H1 (cell line): ENCODE measurements around the gene RCBTB1. TPM values are rescaled to one million over a fixed set of nuclear protein-coding genes. Genes with fewer than 3 reads are reported as not detected.

Experiments
- CTCF ChIA-PET: fragments of 300-600 bp; sonication (Branson Sonifier 250); formaldehyde crosslinking; loops from one replicate; lab custom pipeline; 2021; ENCODE audit not compliant: partially characterized antibody; lab: Charles Lee
- POLR2A ChIA-PET: fragments of 300-600 bp; sonication (Branson Sonifier 250); formaldehyde crosslinking; loops from one replicate; lab custom pipeline; 2021; ENCODE audit warnings: inconsistent platforms; ENCODE audit not compliant: partially characterized antibody; lab: Charles Lee
- DNase-seq, 2 experiments: peaks; one replicate each; pipeline versions ENCODE4 v3.0.0 to v3.0.0-alpha.2; 2010 to 2022; ENCODE audit warnings: low spot score in 2 of 2, low read depth in 1 of 2, mixed read lengths in 1 of 2
- FAIRE-seq: peaks from 2 replicates; lab custom pipeline; 2011; peaks lifted over from hg19 to GRCh38; lab: Jason Lieb, UNC
- H2AFZ ChIP-seq: 2 replicates; pipeline ENCODE4 v1.8.1; 2012; ENCODE audit warnings: low read length, inconsistent platforms
- H2AK5ac ChIP-seq: 2 replicates; pipeline ENCODE4 v1.6.1; 2013; ENCODE audit warnings: low read depth, low read length
- H2BK120ac ChIP-seq: replicated peaks from 2 replicates; pipeline ENCODE3; 2013; ENCODE audit warnings: low read depth, low read length, inconsistent platforms
- H2BK12ac ChIP-seq: 2 replicates; pipeline ENCODE4 v1.6.1; 2013; ENCODE audit warnings: low read depth, low read length
- H2BK15ac ChIP-seq: 2 replicates; pipeline ENCODE4 v1.6.1; 2013; ENCODE audit warnings: low read length
- H2BK20ac ChIP-seq: 2 replicates; pipeline ENCODE4 v1.6.1; 2013; ENCODE audit warnings: low read length
- H2BK5ac ChIP-seq: 2 replicates; pipeline ENCODE4 v1.6.1; 2013; ENCODE audit warnings: low read depth, low read length
- H3K14ac ChIP-seq: 2 replicates; pipeline ENCODE4 v1.6.1; 2013; ENCODE audit warnings: inconsistent platforms; ENCODE audit not compliant: insufficient read length
- H3K18ac ChIP-seq: 2 replicates; pipeline ENCODE4 v1.6.1; 2013; ENCODE audit warnings: low read length; ENCODE audit errors: extremely low read depth
- H3K23ac ChIP-seq: 2 replicates; pipeline ENCODE4 v1.6.1; 2013; ENCODE audit warnings: inconsistent platforms; ENCODE audit not compliant: insufficient read length
- H3K23me2 ChIP-seq: 2 replicates; pipeline ENCODE4 v1.6.1; 2013; ENCODE audit warnings: low read depth, low read length
- H3K27ac ChIP-seq: 2 replicates; pipeline ENCODE4 v1.6.1; 2011; ENCODE audit warnings: low read depth, low read length, inconsistent platforms
- H3K27me3 ChIP-seq, 4 experiments: replicated peaks in 1 of 4; 1 replicate in 1 of 4; 2 replicates in 3 of 4; pipeline versions ENCODE4 v1.6.1 to v1.8.1; 2011 to 2013; ENCODE audit warnings: low read length in 3 of 4, mild to moderate bottlenecking in 3 of 4, inconsistent platforms in 2 of 4, mixed read lengths in 2 of 4, moderate library complexity in 1 of 4; ENCODE audit not compliant: control insufficient read depth in 3 of 4, insufficient read depth in 3 of 4; ENCODE audit errors: extremely low read depth in 1 of 4
- H3K36me3 ChIP-seq, 4 experiments: 2 replicates each; pipeline versions ENCODE4 v1.6.1 to v1.8.1; 2011 to 2013; ENCODE audit warnings: mild to moderate bottlenecking in 4 of 4, low read length in 3 of 4, moderate library complexity in 2 of 4, control low read depth in 1 of 4, inconsistent platforms in 1 of 4; ENCODE audit not compliant: insufficient read depth in 4 of 4, control insufficient read depth in 2 of 4
- H3K4ac ChIP-seq: replicated peaks from 2 replicates; pipeline ENCODE3; 2013; ENCODE audit warnings: low read length, low read depth, mixed read lengths, inconsistent platforms; ENCODE audit not compliant: insufficient read length
- H3K4me1 ChIP-seq, 4 experiments: replicated peaks in 1 of 4; 1 replicate in 1 of 4; 2 replicates in 3 of 4; pipeline versions ENCODE4 v1.6.1 to v1.8.1; 2011 to 2013; ENCODE audit warnings: low read length in 3 of 4, inconsistent platforms in 2 of 4, mixed read lengths in 1 of 4; ENCODE audit not compliant: insufficient read depth in 4 of 4, control insufficient read depth in 3 of 4
- H3K4me2 ChIP-seq, 2 experiments: 2 replicates each; pipeline versions ENCODE4 v1.6.1 to v1.8.1; 2011 to 2013; ENCODE audit warnings: low read depth in 2 of 2, low read length in 2 of 2, control low read depth in 1 of 2, inconsistent platforms in 1 of 2, mild to moderate bottlenecking in 1 of 2; ENCODE audit not compliant: insufficient read depth in 1 of 2
- H3K4me3 ChIP-seq, 4 experiments: fragments of 200-600, 300-600 bp in 1 of 4; sonication (generic), shearing (Covaris generic), sonication (Bioruptor Twin) in 1 of 4; 2 replicates each; pipeline versions ENCODE4 v1.5.1 to v1.8.1; 2011 to 2016; ENCODE audit warnings: low read length in 4 of 4, low read depth in 3 of 4, control low read depth in 2 of 4, inconsistent platforms in 2 of 4, mild to moderate bottlenecking in 2 of 4, mixed read lengths in 1 of 4, moderate library complexity in 1 of 4; ENCODE audit not compliant: insufficient read depth in 2 of 4; ENCODE audit errors: extremely low read depth in 1 of 4
- H3K56ac ChIP-seq: replicated peaks from 2 replicates; pipeline ENCODE3; 2013; ENCODE audit warnings: low read depth, mild to moderate bottlenecking, mixed read lengths, low read length, inconsistent platforms; ENCODE audit not compliant: insufficient read length
- H3K79me1 ChIP-seq: 2 replicates; pipeline ENCODE4 v1.6.1; 2013; ENCODE audit warnings: low read depth, low read length, control low read depth
- H3K79me2 ChIP-seq, 2 experiments: 2 replicates each; pipeline versions ENCODE4 v1.6.1 to v1.8.1; 2012 to 2013; ENCODE audit warnings: low read length in 2 of 2, mild to moderate bottlenecking in 2 of 2, inconsistent platforms in 1 of 2; ENCODE audit not compliant: insufficient read depth in 2 of 2, control insufficient read depth in 1 of 2
- H3K9ac ChIP-seq, 4 experiments: replicated peaks in 1 of 4; 1 replicate in 1 of 4; 2 replicates in 3 of 4; pipeline versions ENCODE4 v1.6.1 to v1.8.1; 2011 to 2013; ENCODE audit warnings: low read depth in 3 of 4, low read length in 3 of 4, control low read depth in 2 of 4, mild to moderate bottlenecking in 2 of 4, moderate library complexity in 2 of 4, inconsistent platforms in 1 of 4; ENCODE audit errors: extremely low read depth in 1 of 4
- H3K9me3 ChIP-seq, 2 experiments: 2 replicates each; pipeline versions ENCODE4 v1.6.1 to v1.8.1; 2012 to 2013; ENCODE audit warnings: mild to moderate bottlenecking in 2 of 2, moderate library complexity in 2 of 2, control low read depth in 1 of 2, inconsistent platforms in 1 of 2, low read depth in 1 of 2, low read length in 1 of 2, mixed read lengths in 1 of 2; ENCODE audit not compliant: insufficient read depth in 2 of 2
- H4K20me1 ChIP-seq, 2 experiments: replicated peaks in 1 of 2; 2 replicates each; pipeline versions ENCODE3 to v1.8.1; 2011 to 2013; ENCODE audit warnings: inconsistent platforms in 2 of 2, low read length in 2 of 2, mild to moderate bottlenecking in 1 of 2; ENCODE audit not compliant: insufficient read depth in 2 of 2, control insufficient read depth in 1 of 2
- H4K5ac ChIP-seq: 2 replicates; pipeline ENCODE4 v1.6.1; 2013; ENCODE audit warnings: low read length, low read depth, mixed read lengths, inconsistent platforms; ENCODE audit not compliant: insufficient read length
- H4K8ac ChIP-seq: 2 replicates; pipeline ENCODE4 v1.8.0; 2013; ENCODE audit warnings: mild to moderate bottlenecking, moderate library complexity, low read length, inconsistent platforms; ENCODE audit not compliant: insufficient read depth; ENCODE audit errors: extremely low read depth
- H4K91ac ChIP-seq: replicated peaks from 2 replicates; pipeline ENCODE3; 2013; ENCODE audit warnings: low read length, mixed read lengths, inconsistent platforms; ENCODE audit not compliant: insufficient read length
- CTBP2 ChIP-seq: IDR thresholded peaks from 2 replicates; pipeline ENCODE4 v1.7.0; 2011; ENCODE audit warnings: borderline replicate concordance, mild to moderate bottlenecking, moderate library complexity, mixed read lengths, low read length; ENCODE audit not compliant: insufficient read depth, insufficient read length
- GTF2F1 ChIP-seq: IDR thresholded peaks from 2 replicates; pipeline ENCODE4 v1.6.1; 2012; ENCODE audit warnings: low read depth, low read length, improper control_type of control experiment, borderline replicate concordance
- NRF1 ChIP-seq: IDR thresholded peaks from 2 replicates; pipeline ENCODE4 v1.6.1; 2011; ENCODE audit warnings: mild to moderate bottlenecking, low read depth, low read length, improper control_type of control experiment
- SUZ12 ChIP-seq: fragments of 200-600 bp; sonication (generic); IDR thresholded peaks from 2 replicates; pipeline ENCODE4 v1.6.1; 2012; ENCODE audit warnings: mild to moderate bottlenecking, inconsistent platforms, low read length, moderate library complexity, mixed read lengths
- TAF1 ChIP-seq: IDR thresholded peaks from 2 replicates; pipeline ENCODE4 v1.6.1; 2011; ENCODE audit warnings: mild to moderate bottlenecking, low read depth, low read length
- TBP ChIP-seq: IDR thresholded peaks from 2 replicates; pipeline ENCODE4 v1.6.1; 2011; ENCODE audit warnings: low read depth, low read length, improper control_type of control experiment
- TEAD4 ChIP-seq: IDR thresholded peaks from 2 replicates; pipeline ENCODE4 v1.6.1; 2012; ENCODE audit warnings: low read depth, low read length, inconsistent platforms, mixed read lengths
- WGBS, 2 experiments: shearing (Covaris generic) in 1 of 2; methylation state at CpG; one replicate each; pipeline versions ENCODE4 v1.1.6 to v1.1.7; 2013 to 2015; ENCODE audit warnings: low lambda C conversion rate in 2 of 2, mixed read lengths in 2 of 2, inconsistent platforms in 1 of 2, low coverage in 1 of 2, missing lambda C conversion rate in 1 of 2; ENCODE audit not compliant: insufficient replicate concordance in 2 of 2, insufficient coverage in 1 of 2, insufficient read length in 1 of 2; ENCODE audit errors: extremely low coverage in 1 of 2, missing lambda C conversion rate in 1 of 2; 5-methylcytosine and 5-hydroxymethylcytosine counted together
- polyA plus RNA-seq, 7 experiments: library from polyadenylated mRNA; depleted of rRNA in 3 of 7; stranded (reverse) in 5 of 7; unstranded in 2 of 7; fragments of >200 nt in 5 of 7; fragments of 200-250 nt in 2 of 7; gene quantifications; 1 replicate in 5 of 7; 2 replicates in 1 of 7; 4 replicates in 1 of 7; pipeline versions ENCODE4 v1.2.1 to v1.2.3, GENCODE V29; 2011 to 2013; ENCODE audit warnings: missing spikeins in 2 of 7, mixed read lengths in 2 of 7
- total RNA-seq: library from RNA; stranded (reverse); fragmentation: NEBNext Ultra II Directional; extraction: Animal tissue kit (Norgen Biotek cat#: 25700); gene quantifications from 2 replicates; pipeline ENCODE4 v1.2.1, GENCODE V29; 2021
- TF ChIP-seq, protein P1 (sequence below): IDR thresholded peaks from 2 replicates; pipeline ENCODE4 v1.6.1; 2011; ENCODE audit warnings: low read length, improper control_type of control experiment
- TF ChIP-seq, protein P2 (sequence below): IDR thresholded peaks from 2 replicates; pipeline ENCODE4 v1.6.1; 2011; ENCODE audit warnings: low read depth, mild to moderate bottlenecking, low read length; ENCODE audit not compliant: insufficient read depth

RCBTB1 gene
- total and polyA plus RNA-seq, 2 of the 8 experiments (the other 6 are each of a cell fraction or from before 2014, with no cell fraction given): 13.7 to 29.8 TPM

DNA sequence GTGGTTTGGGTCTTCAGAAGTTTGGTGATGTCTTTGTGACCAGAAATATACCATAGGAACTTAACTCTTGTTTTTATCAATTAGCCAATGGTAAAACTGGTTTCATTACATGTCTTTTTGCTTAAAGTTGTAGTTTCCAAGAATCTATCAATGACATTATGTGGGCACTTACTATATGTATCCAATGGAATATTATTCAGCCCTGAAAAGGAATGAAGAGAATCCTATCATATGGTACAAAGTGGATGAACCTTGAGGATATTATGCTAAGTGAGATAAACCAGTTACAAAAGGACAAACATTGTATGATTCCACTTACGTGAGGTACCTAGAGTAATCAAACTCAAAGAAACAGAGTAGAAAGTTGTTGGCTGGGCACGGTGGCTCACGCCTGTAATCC lies 26.4 kb downstream of the RCBTB1 start:
- Histone ChIP-seq H4K20me1 (no peaks in the 10 kb centered on the region), H3K79me2 (no peaks in the 10 kb centered on the region), H4K8ac (no peak overlapping the region), H3K79me1 (no peaks in the 10 kb centered on the region), H4K91ac (no peak overlapping the region), H3K23me2 (no peaks in the 10 kb centered on the region), H3K4me3 (no peak overlapping the region), H3K18ac (no peak overlapping the region), H2BK5ac (no peak overlapping the region), H3K27ac (no peak overlapping the region), H2BK120ac (no peak overlapping the region), H3K56ac (no peak overlapping the region), H3K9me3 (no peaks in the 10 kb centered on the region), H3K9ac (no peak overlapping the region), H3K36me3 (peaks cover 0 to 31% (median 15%) of the 10 kb centered on the region in 4 experiments), H3K4me2 (no peak overlapping the region), H3K4me1 (no peaks in the 10 kb centered on the region), H4K5ac (no peak overlapping the region), H2BK12ac (no peak overlapping the region), H3K27me3 (no peaks in the 10 kb centered on the region), H3K4ac (no peak overlapping the region), H2BK20ac (no peak overlapping the region), H3K23ac (no peak overlapping the region), H3K14ac (no peak overlapping the region), H2AFZ (no peak overlapping the region), H2BK15ac (no peak overlapping the region), H2AK5ac (no peak overlapping the region)
- CTCF ChIA-PET: interaction anchor here (0.9 to 2.0 kb wide), 3 partner anchors 9 to 94 kb away, joined by 4 to 7 read pairs (median 6); no protein-coding TSS in a partner anchor
- no peak for TF ChIP-seq TEAD4
- TF ChIP-seq GTF2F1: no peak
- TF ChIP-seq TAF1: no peak
- no peak for TF ChIP-seq CTBP2
- TF ChIP-seq, protein P1, sequence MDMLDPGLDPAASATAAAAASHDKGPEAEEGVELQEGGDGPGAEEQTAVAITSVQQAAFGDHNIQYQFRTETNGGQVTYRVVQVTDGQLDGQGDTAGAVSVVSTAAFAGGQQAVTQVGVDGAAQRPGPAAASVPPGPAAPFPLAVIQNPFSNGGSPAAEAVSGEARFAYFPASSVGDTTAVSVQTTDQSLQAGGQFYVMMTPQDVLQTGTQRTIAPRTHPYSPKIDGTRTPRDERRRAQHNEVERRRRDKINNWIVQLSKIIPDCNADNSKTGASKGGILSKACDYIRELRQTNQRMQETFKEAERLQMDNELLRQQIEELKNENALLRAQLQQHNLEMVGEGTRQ: no peak
- no peak for TF ChIP-seq NRF1
- TF ChIP-seq SUZ12: no peak
- no peak for TF ChIP-seq TBP
- TF ChIP-seq, protein P2, sequence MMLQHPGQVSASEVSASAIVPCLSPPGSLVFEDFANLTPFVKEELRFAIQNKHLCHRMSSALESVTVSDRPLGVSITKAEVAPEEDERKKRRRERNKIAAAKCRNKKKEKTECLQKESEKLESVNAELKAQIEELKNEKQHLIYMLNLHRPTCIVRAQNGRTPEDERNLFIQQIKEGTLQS: no peak
- POLR2A ChIA-PET: no interaction called here
- WGBS, 2 experiments: 90% methylated on average over 3 of the region's 3 CpGs; no CpG with 5 or more reads in 1 of the 2 experiments
- DNase-seq (no peak), FAIRE-seq (no peak)
